ENCODE data around the gene MVP. TPM values are rescaled to one million over a fixed set of nuclear protein-coding genes. Genes with fewer than 3 reads are reported as not detected.

The MVP gene
- total RNA-seq, 1 experiment from 2014 or later = 72.5 TPM

- DNase-seq = peak; percentile 65 to 69
- H3K36me3 Mint-ChIP-seq (ENCODE audit: insufficient read depth, unreplicated experiment) = peaks cover 54% of the 10 kb centered on the region
- intact Hi-C loops (cut with micrococcal nuclease; ENCODE audit: unreplicated experiment) = loop anchor here (1.0 to 10.0 kb wide), 6 partner anchors 12 to 204 kb away; partner anchors contain the start of genes ASPHD1, CDIPT, HIRIP3 and INO80E
- ChIA-PET POLR2A (interaction anchor here (0.6 to 1.8 kb wide), 5 partner anchors 9 to 157 kb away, joined by 4 to 10 read pairs (median 7); partner anchors contain the start of genes KIF22 and TAOK2), CTCF (interaction anchor here (0.6 to 2.8 kb wide), 9 partner anchors 9 to 156 kb away, joined by 3 to 22 read pairs (median 6); partner anchors contain the start of genes KIF22, MAZ and SEZ6L2)
- no peaks in the 10 kb centered on the region; the same call in 1 of the 2 replicates for H3K36me3 ChIP-seq (ENCODE audit: control insufficient read depth, insufficient read depth, low read length)
- no peaks in the 10 kb centered on the region for H3K9me3 Mint-ChIP-seq (ENCODE audit: unreplicated experiment)
- no peaks in the 10 kb centered on the region for H3K27me3 Mint-ChIP-seq (ENCODE audit: insufficient read depth, unreplicated experiment)
- peaks cover 35% of the 10 kb centered on the region for H3K4me1 Mint-ChIP-seq (ENCODE audit: low read depth, unreplicated experiment)
- H3K9me3 ChIP-seq = no peaks in the 10 kb centered on the region
- H3K4me3 ChIP-seq (ENCODE audit: low read depth, low read length) = peak overlapping the region; percentile 69
- H3K4me1 ChIP-seq = peaks cover 14% of the 10 kb centered on the region
- peak overlapping the region; percentile 93 for H3K27ac Mint-ChIP-seq (ENCODE audit: unreplicated experiment)
- H3K27me3 ChIP-seq (replicated peaks; ENCODE audit: control insufficient read depth, insufficient read depth, low read length) = no peaks in the 10 kb centered on the region
- peak in 1 of 2 experiments; percentile 3 for TF ChIP-seq CTCF (IDR thresholded peaks at IDR 0.05; ENCODE audit: insufficient read depth in 1 of 2, low read depth in 1 of 2, low read length in 1 of 2, severe bottlenecking in 1 of 2, unreplicated experiment in 1 of 2)
- H3K4me3 Mint-ChIP-seq (ENCODE audit: unreplicated experiment) = peak overlapping the region; percentile 89
- BruUV-seq (replicated peaks) = no TSS peak
These were observed 3.4 kb upstream of the MVP start for GRCh38 chr16:29816694-29817441.

DNA sequence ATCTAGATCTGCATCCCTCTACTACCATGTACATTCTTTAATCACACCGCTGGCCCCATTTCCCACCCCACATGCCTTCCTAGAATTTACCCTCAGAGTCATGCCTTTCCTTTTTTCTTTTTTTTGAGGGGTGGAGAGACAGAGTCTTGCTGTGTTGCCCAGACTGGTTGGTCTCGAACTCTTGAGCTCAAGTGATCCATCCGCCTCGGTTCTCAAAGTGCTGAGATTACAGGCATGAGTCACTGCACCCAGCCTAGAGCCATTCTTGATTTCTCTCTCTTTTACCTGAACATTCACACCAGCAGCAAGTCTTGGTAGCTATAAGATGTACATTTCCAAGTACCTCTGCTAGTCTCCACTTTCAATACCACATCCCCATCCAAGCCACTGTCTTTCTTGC is 2.2 kb upstream of the MVP start:
- H3K4me3 Mint-ChIP-seq (ENCODE audit: unreplicated experiment) = peak overlapping the region; percentile 73
- Histone ChIP-seq H3K4me1 (peaks cover 7% of the 10 kb centered on the region), H3K27me3 (replicated peaks; ENCODE audit: control insufficient read depth, insufficient read depth, low read length) (no peaks in the 10 kb centered on the region), H3K9me3 (no peaks in the 10 kb centered on the region), H3K4me3 (ENCODE audit: low read depth, low read length) (no peak overlapping the region), H3K36me3 (ENCODE audit: control insufficient read depth, insufficient read depth, low read length) (no peaks in the 10 kb centered on the region; the same call in 1 of the 2 replicates)
- POLR2A ChIA-PET = interaction anchor here (0.8 kb wide), 1 partner anchor 108 kb away, joined by 3 read pairs; the partner anchor contains the start of gene KCTD13
- DNase-seq = no peak
- CTCF ChIA-PET = interaction anchor here (2.4 to 2.8 kb wide), 3 partner anchors 11 to 30 kb away, joined by 9 to 22 read pairs (median 16); partner anchors contain the start of gene MAZ
- TF ChIP-seq CTCF (IDR thresholded peaks at IDR 0.05; ENCODE audit: insufficient read depth in 1 of 2, low read depth in 1 of 2, low read length in 1 of 2, severe bottlenecking in 1 of 2, unreplicated experiment in 1 of 2) = no peak
- peaks cover 27% of the 10 kb centered on the region for H3K4me1 Mint-ChIP-seq (ENCODE audit: low read depth, unreplicated experiment)
- peaks cover 44% of the 10 kb centered on the region for H3K36me3 Mint-ChIP-seq (ENCODE audit: insufficient read depth, unreplicated experiment)
- H3K27me3 Mint-ChIP-seq (ENCODE audit: insufficient read depth, unreplicated experiment) = no peaks in the 10 kb centered on the region
- H3K27ac Mint-ChIP-seq (ENCODE audit: unreplicated experiment) = peak overlapping the region; percentile 73
- intact Hi-C loops (cut with micrococcal nuclease; ENCODE audit: unreplicated experiment) = loop anchor here (5.0 to 10.0 kb wide), 2 partner anchors 84 to 177 kb away; partner anchors contain the start of genes ASPHD1, HIRIP3 and INO80E
- BruUV-seq (replicated peaks) = no TSS peak
- H3K9me3 Mint-ChIP-seq (ENCODE audit: unreplicated experiment) = no peaks in the 10 kb centered on the region

- no peak overlapping the region for H3K4me3 ChIP-seq (ENCODE audit: low read depth, low read length)
- POLR2A ChIA-PET = no interaction called here
These were observed 756 bp upstream of the MVP start for GRCh38 chr16:29819506-29819905.

More at GRCh38 chr16:29819506-29819905, 756 bp upstream of the MVP start:
- H3K4me1 Mint-ChIP-seq (ENCODE audit: low read depth, unreplicated experiment) = peaks cover 26% of the 10 kb centered on the region
- Histone ChIP-seq H3K27me3 (replicated peaks; ENCODE audit: control insufficient read depth, insufficient read depth, low read length) (no peaks in the 10 kb centered on the region), H3K36me3 (ENCODE audit: control insufficient read depth, insufficient read depth, low read length) (no peaks in the 10 kb centered on the region; the same call in 1 of the 2 replicates), H3K9me3 (no peaks in the 10 kb centered on the region), H3K4me1 (peaks cover 11% of the 10 kb centered on the region)
- peak in 1 of 2 experiments; percentile 16 for TF ChIP-seq CTCF (IDR thresholded peaks at IDR 0.05; ENCODE audit: insufficient read depth in 1 of 2, low read depth in 1 of 2, low read length in 1 of 2, severe bottlenecking in 1 of 2, unreplicated experiment in 1 of 2)
- CTCF ChIA-PET = interaction anchor here (2.4 kb wide), 1 partner anchor 29 kb away, joined by 9 read pairs; no protein-coding TSS in a partner anchor
- DNase-seq = no peak
- no peak overlapping the region for H3K27ac Mint-ChIP-seq (ENCODE audit: unreplicated experiment)
- H3K36me3 Mint-ChIP-seq (ENCODE audit: insufficient read depth, unreplicated experiment) = peaks cover 44% of the 10 kb centered on the region
- no peaks in the 10 kb centered on the region for H3K27me3 Mint-ChIP-seq (ENCODE audit: insufficient read depth, unreplicated experiment)
- no TSS peak for BruUV-seq (replicated peaks)
- H3K9me3 Mint-ChIP-seq (ENCODE audit: unreplicated experiment) = no peaks in the 10 kb centered on the region
- intact Hi-C loops (cut with micrococcal nuclease; ENCODE audit: unreplicated experiment) = loop anchor here (5.0 to 10.0 kb wide), 2 partner anchors 83 to 175 kb away; partner anchors contain the start of genes ASPHD1, HIRIP3 and INO80E
- peak overlapping the region; percentile 29 for H3K4me3 Mint-ChIP-seq (ENCODE audit: unreplicated experiment)
